Cardiac muscle cell (in vitro differentiated cells and primary cell): Measurements from ENCODE around the gene CELSR1. TPM values are rescaled to one million over a fixed set of nuclear protein-coding genes. Genes with fewer than 3 reads are reported as not detected.

Source experiments
- DNase-seq, 2 donors: peaks; one replicate each; pipeline versions ENCODE4 v3.0.0 to v3.0.0-alpha.2; 2010 to 2017; ENCODE audit warnings: low read depth in 1 of 2, low spot score in 1 of 2
- H3K27ac ChIP-seq: fragments of 200-600 bp; sonication (generic); 2 replicates; pipeline ENCODE4 v1.5.1; 2016
- H3K27me3 ChIP-seq: fragments of 200-600 bp; sonication (generic); 2 replicates; pipeline ENCODE4 v1.6.0; 2016; ENCODE audit warnings: control low read depth
- H3K36me3 ChIP-seq: fragments of 200-600 bp; sonication (generic); 2 replicates; pipeline ENCODE4 v1.5.1; 2016; ENCODE audit warnings: control low read depth
- H3K4me1 ChIP-seq: fragments of 200-600 bp; sonication (generic); 2 replicates; pipeline ENCODE4 v1.8.1; 2017; ENCODE audit warnings: low read depth, mild to moderate bottlenecking, mixed run types
- H3K4me3 ChIP-seq: fragments of 200-600 bp; sonication (generic); 2 replicates; pipeline ENCODE4 v1.5.1; 2016; ENCODE audit warnings: mild to moderate bottlenecking
- H3K9me3 ChIP-seq: fragments of 200-600 bp; sonication (generic); 2 replicates; pipeline ENCODE4 v1.5.1; 2017; ENCODE audit warnings: low read depth, mild to moderate bottlenecking, control low read depth
- CTCF ChIP-seq: IDR thresholded peaks from 2 replicates; pipeline ENCODE4 v1.5.1; 2012; ENCODE audit warnings: low read depth, mild to moderate bottlenecking, low read length
- polyA plus RNA-seq: library from polyadenylated mRNA; unstranded; fragments of >200 nt; fragmentation: Nextera tagmentation; extraction: Ambion mirVana; gene quantifications from 2 replicates; pipeline ENCODE4 v1.2.1, GENCODE V29; 2016
- total RNA-seq: library from RNA; depleted of rRNA; stranded (reverse); fragments of >200 nt; gene quantifications from 2 replicates; pipeline ENCODE4 v1.2.3, GENCODE V29; 2016

Gene CELSR1
- total and polyA plus RNA-seq, 2 experiments from 2014 or later, result 9.0 to 37.4 TPM

- H3K36me3 ChIP-seq, result peaks cover 32% of the 10 kb centered on the region
These were observed 198.8 kb downstream of the CELSR1 start for GRCh38 chr22:46338636-46339035.

GRCh38 chr22:46337870-46338269 is 199.6 kb downstream of the CELSR1 start:
- Histone ChIP-seq H3K4me1 (peaks cover 7% of the 10 kb centered on the region), H3K9me3 (no peaks in the 10 kb centered on the region), H3K27me3 (no peaks in the 10 kb centered on the region), H3K36me3 (peaks cover 32% of the 10 kb centered on the region), H3K27ac (no peak overlapping the region), H3K4me3 (no peak overlapping the region)
- no peak for DNase-seq
- TF ChIP-seq CTCF, result no peak

More at GRCh38 chr22:46338636-46339035, 198.8 kb downstream of the CELSR1 start:
- Histone ChIP-seq H3K9me3 (no peaks in the 10 kb centered on the region), H3K27me3 (no peaks in the 10 kb centered on the region), H3K4me3 (no peak overlapping the region), H3K27ac (no peak overlapping the region), H3K4me1 (peaks cover 11% of the 10 kb centered on the region)
- DNase-seq, result no peak
- no peak for TF ChIP-seq CTCF

GRCh38 chr22:46336119-46337078 is 201.0 kb downstream of the CELSR1 start:
- peak overlapping the region; percentile 83 for H3K4me3 ChIP-seq

GRCh38 chr22:46335201-46336118 is 202.0 kb downstream of the CELSR1 start, which contains the start of gene TRMU:
TRMU (plus strand) TSS chr22:46335714; CDS start chr22:46335765, 51 bp downstream.
- Histone ChIP-seq H3K9me3 (no peaks in the 10 kb centered on the region), H3K4me1 (peaks cover 7% of the 10 kb centered on the region), H3K36me3 (peaks cover 23% of the 10 kb centered on the region), H3K27ac (peak within 1 kb of the TSS; percentile 96), H3K27me3 (no peaks in the 10 kb centered on the region), H3K4me3 (peak within 1 kb of the TSS; percentile 83)
- DNase-seq, result peak; percentile 92 to 94
- TF ChIP-seq CTCF, result no peak

More at GRCh38 chr22:46336119-46337078, 201.0 kb downstream of the CELSR1 start:
- Histone ChIP-seq H3K4me1 (peaks cover 7% of the 10 kb centered on the region), H3K9me3 (no peaks in the 10 kb centered on the region), H3K27ac (peak overlapping the region; percentile 96), H3K27me3 (no peaks in the 10 kb centered on the region), H3K36me3 (peaks cover 30% of the 10 kb centered on the region)
- no peak for TF ChIP-seq CTCF
- DNase-seq, result peak; percentile 16 to 63

- H3K9me3 ChIP-seq, result no peaks in the 10 kb centered on the region
- peaks cover 3% of the 10 kb centered on the region for H3K4me1 ChIP-seq
- no peaks in the 10 kb centered on the region for H3K36me3 ChIP-seq
- DNase-seq, result no peak
- TF ChIP-seq CTCF, result no peak
- H3K27ac ChIP-seq, result no peak overlapping the region
- H3K27me3 ChIP-seq, result no peaks in the 10 kb centered on the region
- H3K4me3 ChIP-seq, result no peak overlapping the region
These were observed 205.9 kb downstream of the CELSR1 start for GRCh38 chr22:46331496-46331895.
